Measurements from ENCODE around the gene C6orf15.
A peak's percentile ranks its signal among the peaks of the same experiment; 100 is the strongest.

Gene C6orf15

DNA sequence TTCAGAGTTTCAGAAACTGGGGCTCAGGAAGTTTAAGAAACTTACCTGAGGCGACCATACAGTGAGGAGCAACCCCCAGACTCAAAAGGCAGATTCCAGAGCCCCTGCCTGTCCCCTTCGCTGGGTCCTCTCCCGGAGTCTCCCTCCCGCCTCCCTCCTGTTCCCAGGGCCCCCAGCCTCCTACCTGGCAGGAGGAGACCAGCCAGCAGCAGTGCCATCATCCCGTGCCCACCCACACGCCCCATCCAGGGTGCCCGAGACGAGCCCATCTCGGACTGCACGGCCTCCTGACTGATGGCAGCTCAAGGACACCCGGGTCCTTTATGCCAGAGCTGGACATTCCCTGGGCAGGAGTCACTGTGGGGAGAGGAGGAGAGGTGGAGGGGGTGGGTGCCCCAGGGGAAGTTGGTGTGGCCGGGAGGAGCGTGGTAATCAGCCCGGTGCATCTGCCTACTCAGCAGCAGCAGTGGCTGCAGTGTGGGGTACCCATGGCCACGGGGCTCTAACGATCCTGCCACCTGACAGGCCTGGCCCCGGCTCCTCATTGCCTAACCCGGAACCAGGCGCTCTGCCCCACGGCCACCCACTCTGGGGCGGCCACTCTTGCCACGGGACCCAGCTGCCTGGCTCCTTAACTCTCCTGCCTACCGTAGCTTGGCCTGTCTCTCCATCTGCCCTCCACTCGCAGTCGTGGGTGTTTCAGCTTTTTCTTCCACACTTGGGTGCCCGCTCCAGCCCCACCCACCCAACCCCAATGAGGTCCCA is 8.0 kb upstream of the C6orf15 start, which contains the start of gene CDSN:
Gene CDSN, minus strand, starts transcription at position 296 of the 765 bp plus-strand sequence. Its CDS starts 27 bp downstream, at position 269.
- CTCF ChIA-PET = interaction anchor here (0.6 to 1.1 kb wide), 2 partner anchors 28 to 205 kb away, joined by 3 read pairs; no protein-coding TSS in a partner anchor
- TF ChIP-seq, protein P1, sequence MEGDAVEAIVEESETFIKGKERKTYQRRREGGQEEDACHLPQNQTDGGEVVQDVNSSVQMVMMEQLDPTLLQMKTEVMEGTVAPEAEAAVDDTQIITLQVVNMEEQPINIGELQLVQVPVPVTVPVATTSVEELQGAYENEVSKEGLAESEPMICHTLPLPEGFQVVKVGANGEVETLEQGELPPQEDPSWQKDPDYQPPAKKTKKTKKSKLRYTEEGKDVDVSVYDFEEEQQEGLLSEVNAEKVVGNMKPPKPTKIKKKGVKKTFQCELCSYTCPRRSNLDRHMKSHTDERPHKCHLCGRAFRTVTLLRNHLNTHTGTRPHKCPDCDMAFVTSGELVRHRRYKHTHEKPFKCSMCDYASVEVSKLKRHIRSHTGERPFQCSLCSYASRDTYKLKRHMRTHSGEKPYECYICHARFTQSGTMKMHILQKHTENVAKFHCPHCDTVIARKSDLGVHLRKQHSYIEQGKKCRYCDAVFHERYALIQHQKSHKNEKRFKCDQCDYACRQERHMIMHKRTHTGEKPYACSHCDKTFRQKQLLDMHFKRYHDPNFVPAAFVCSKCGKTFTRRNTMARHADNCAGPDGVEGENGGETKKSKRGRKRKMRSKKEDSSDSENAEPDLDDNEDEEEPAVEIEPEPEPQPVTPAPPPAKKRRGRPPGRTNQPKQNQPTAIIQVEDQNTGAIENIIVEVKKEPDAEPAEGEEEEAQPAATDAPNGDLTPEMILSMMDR (conservative IDR thresholded peaks at IDR 0.05; ENCODE audit: low read depth) = no peak
- POLR2A ChIA-PET (ENCODE audit: low non-redundant PET) = interaction anchor here (0.5 kb wide), 2 partner anchors 268 to 477 kb away, joined by 3 read pairs; no protein-coding TSS in a partner anchor
- no peak for DNase-seq (ENCODE audit: low spot score)
- H3K27ac ChIP-seq = peak within 1 kb of the TSS; percentile 91

DNA sequence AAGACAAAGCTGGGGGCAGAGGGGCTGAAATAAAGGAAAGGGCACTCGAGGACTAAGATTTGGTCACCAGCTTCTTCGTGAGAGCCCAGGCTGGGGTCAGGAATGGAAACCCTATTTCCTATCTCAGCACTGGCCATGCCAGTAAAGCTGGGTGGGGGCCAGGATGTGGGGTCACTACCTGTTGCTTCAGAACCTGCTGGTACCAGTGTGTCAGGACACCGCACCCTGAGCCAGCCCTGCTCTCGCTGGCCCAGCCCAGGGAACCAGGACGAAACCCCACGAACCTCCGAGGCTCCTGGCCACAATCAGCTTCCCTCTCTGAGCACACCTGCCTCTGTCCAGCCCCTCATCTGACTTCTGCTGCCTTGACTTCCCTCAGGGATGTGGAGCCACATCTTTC is 5.8 kb upstream of the C6orf15 start:
- H3K27ac ChIP-seq = peak overlapping the region; percentile 46
- CTCF ChIA-PET = interaction anchor here (0.6 kb wide), 1 partner anchor 1075 kb away, joined by 5 read pairs; no protein-coding TSS in a partner anchor
- no peak for DNase-seq (ENCODE audit: low spot score)
- TF ChIP-seq, protein P1 (conservative IDR thresholded peaks at IDR 0.05; ENCODE audit: low read depth) = no peak
- POLR2A ChIA-PET (ENCODE audit: low non-redundant PET) = no interaction called here

DNA sequence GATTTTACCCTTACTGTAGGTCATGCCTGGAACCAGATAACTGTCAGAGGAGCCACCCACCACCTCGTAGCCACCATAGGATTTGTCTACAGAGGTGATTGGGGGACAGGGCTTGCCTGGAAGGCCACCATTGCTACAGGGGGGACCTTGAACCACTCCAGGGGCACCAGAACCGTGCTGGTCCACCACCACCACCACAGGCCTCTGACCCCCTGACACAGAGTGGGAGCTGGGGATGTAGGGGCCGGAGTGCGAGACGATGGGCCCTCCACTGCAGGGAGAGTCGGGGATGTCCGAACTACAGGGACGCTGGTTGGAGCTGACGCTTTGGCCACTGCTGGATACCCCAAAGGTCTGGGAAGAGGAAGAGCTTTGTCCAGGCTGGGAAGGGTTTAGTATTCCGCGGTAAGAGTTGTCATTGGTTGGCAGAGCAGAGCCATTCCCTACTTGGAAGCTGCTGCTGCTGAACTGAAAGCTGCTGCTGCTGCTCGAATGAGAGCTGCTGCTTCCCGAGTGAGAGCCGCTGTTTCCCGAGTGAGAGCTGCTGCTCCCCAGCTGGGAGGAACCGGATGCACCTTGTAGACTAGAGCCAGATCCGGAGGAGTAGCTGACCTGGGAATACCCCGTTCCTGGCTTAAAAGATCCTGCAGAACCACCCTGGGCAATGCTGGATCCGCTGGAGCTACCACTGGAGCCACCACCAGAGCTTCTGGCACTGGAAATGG is 4.4 kb upstream of the C6orf15 start:
- peak overlapping the region; percentile 46 for H3K27ac ChIP-seq
- no peak for DNase-seq (ENCODE audit: low spot score)
- TF ChIP-seq, protein P1 (conservative IDR thresholded peaks at IDR 0.05; ENCODE audit: low read depth) = no peak
- CTCF ChIA-PET = interaction anchor here (0.6 to 0.7 kb wide), 2 partner anchors 21 to 201 kb away, joined by 4 to 6 read pairs; no protein-coding TSS in a partner anchor
- POLR2A ChIA-PET (ENCODE audit: low non-redundant PET) = no interaction called here

GRCh38 chr6:31115941-31116560 is 3.7 kb upstream of the C6orf15 start:
- DNase-seq (ENCODE audit: low spot score) = no peak

DNA sequence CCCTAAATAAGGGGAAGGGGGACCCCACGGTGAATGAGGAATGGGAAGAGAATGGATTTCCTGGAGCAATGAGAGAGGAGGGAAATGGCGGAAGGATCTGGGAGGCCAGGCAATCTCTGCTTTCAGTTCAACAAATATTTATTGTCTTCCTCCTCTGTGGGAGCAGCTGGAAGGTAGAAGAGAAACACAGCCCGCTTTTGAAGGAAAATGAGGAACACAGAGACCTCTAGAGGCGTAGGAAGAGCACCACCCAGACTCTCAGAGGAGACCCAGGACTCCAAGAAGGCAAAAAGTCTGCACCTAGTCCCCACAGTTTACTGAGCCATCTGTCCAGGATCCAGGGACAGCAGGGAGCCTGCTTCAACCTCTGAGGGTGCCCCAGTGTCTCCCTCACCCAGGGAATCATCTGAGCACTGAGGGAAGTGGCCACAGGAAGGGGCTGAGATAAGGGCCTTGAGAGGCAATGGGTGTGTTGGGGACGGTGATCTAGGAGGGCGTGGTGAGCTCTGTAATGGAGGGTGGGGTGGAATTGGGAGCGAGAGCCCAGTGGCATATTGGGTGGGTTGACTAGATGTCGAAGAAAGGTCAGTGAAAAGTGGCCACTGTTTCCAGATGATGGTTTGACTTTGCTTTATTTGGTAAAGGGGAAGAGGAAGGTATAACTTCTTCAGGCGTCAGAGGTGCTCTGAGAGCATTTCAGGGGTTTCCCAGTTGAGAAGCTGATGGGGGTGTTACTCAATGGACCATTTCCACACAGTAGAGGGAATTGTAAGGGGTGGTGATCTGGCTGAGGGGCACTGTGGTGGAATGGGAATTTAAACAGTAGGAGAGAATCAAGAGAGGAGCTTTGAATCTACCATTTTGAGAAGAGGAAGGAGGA is 2.8 kb upstream of the C6orf15 start:
- peak overlapping the region; percentile 93 for H3K27ac ChIP-seq
- DNase-seq (ENCODE audit: low spot score) = peak; percentile 38
- CTCF ChIA-PET = interaction anchor here (0.8 to 1.3 kb wide), 2 partner anchors 13 to 251 kb away, joined by 3 to 5 read pairs; no protein-coding TSS in a partner anchor
- POLR2A ChIA-PET (ENCODE audit: low non-redundant PET) = interaction anchor here (0.6 kb wide), 1 partner anchor 28 kb away, joined by 3 read pairs; no protein-coding TSS in a partner anchor
- TF ChIP-seq, protein P1 (conservative IDR thresholded peaks at IDR 0.05; ENCODE audit: low read depth) = no peak; the same call in 1 of the 2 replicates

More at GRCh38 chr6:31115941-31116560, 3.7 kb upstream of the C6orf15 start:
- TF ChIP-seq, protein P1 (conservative IDR thresholded peaks at IDR 0.05; ENCODE audit: low read depth) = no peak
- ChIA-PET CTCF (interaction anchor here (0.6 to 0.7 kb wide), 2 partner anchors 22 to 200 kb away, joined by 4 to 6 read pairs; no protein-coding TSS in a partner anchor), POLR2A (ENCODE audit: low non-redundant PET) (no interaction called here)
- peak overlapping the region; percentile 46 for H3K27ac ChIP-seq

Measured in RWPE1 (cell line).